Jurkat, Clone E6-1 (cell line): ENCODE data around the gene PRKAR1B.
A peak's percentile ranks its signal among the peaks of the same experiment; 100 is the strongest.

Experiments used
- DNase-seq: peaks from one replicate; pipeline ENCODE4 v3.0.0-alpha.2; 2011; ENCODE audit warnings: low read depth, low spot score
- H3K4me3 ChIP-seq: 2 replicates; pipeline ENCODE4 v1.5.1; 2011; ENCODE audit warnings: mild to moderate bottlenecking, low read length, control low read depth, moderate library complexity

PRKAR1B gene

GRCh38 chr7:526460-527034 lies 200.5 kb downstream of the PRKAR1B start:
- DNase-seq = no peak
- H3K4me3 ChIP-seq = no peak overlapping the region

GRCh38 chr7:525740-526139 lies 201.3 kb downstream of the PRKAR1B start:
- DNase-seq = no peak
- H3K4me3 ChIP-seq = no peak overlapping the region

GRCh38 chr7:524800-525199 lies 202.3 kb downstream of the PRKAR1B start:
- H3K4me3 ChIP-seq = no peak overlapping the region
- DNase-seq = no peak

- no peak for DNase-seq
- no peak overlapping the region for H3K4me3 ChIP-seq
These were observed 203.4 kb downstream of the PRKAR1B start for GRCh38 chr7:523347-524336.

- no peak overlapping the region for H3K4me3 ChIP-seq
- no peak for DNase-seq
These were observed 204.1 kb downstream of the PRKAR1B start for GRCh38 chr7:522951-523314.

GRCh38 chr7:522071-522950 lies 204.8 kb downstream of the PRKAR1B start:
- no peak overlapping the region for H3K4me3 ChIP-seq
- DNase-seq = no peak

GRCh38 chr7:521221-522070 lies 205.6 kb downstream of the PRKAR1B start:
- DNase-seq = no peak
- no peak overlapping the region for H3K4me3 ChIP-seq

GRCh38 chr7:520503-521161 lies 206.4 kb downstream of the PRKAR1B start:
- DNase-seq = no peak
- H3K4me3 ChIP-seq = no peak overlapping the region

- DNase-seq = peak; percentile 46
- H3K4me3 ChIP-seq = peak within 1 kb of the TSS; percentile 55
These were observed 207.3 kb downstream of the PRKAR1B start, which contains the start of gene PDGFA for GRCh38 chr7:519484-520390. Gene PDGFA, minus strand, starts transcription at chr7:519846. Its CDS starts 845 bp downstream, at chr7:519001.

- DNase-seq = peak; percentile 47
- H3K4me3 ChIP-seq = peak overlapping the region; percentile 55
These were observed 208.2 kb downstream of the PRKAR1B start for GRCh38 chr7:518630-519483.

GRCh38 chr7:517774-518629 lies 209.1 kb downstream of the PRKAR1B start:
- peak overlapping the region; percentile 55 for H3K4me3 ChIP-seq
- no peak for DNase-seq

GRCh38 chr7:516606-517456 lies 210.2 kb downstream of the PRKAR1B start:
- no peak overlapping the region for H3K4me3 ChIP-seq
- DNase-seq = no peak

- H3K4me3 ChIP-seq = no peak overlapping the region
- DNase-seq = no peak
These were observed 210.9 kb downstream of the PRKAR1B start for GRCh38 chr7:516216-516605.

GRCh38 chr7:515628-516027 lies 211.5 kb downstream of the PRKAR1B start:
- H3K4me3 ChIP-seq = no peak overlapping the region
- DNase-seq = no peak
